B cell (primary cell): ENCODE measurements around the gene PCDHB6. TPM values are rescaled to one million over a fixed set of nuclear protein-coding genes. Genes with fewer than 3 reads are reported as not detected.
"Not testable (repeated sequence)": the region's sequence is repeated elsewhere in the genome, so short reads cannot be mapped to it uniquely, and the experiment has no call there.

Experiments used
- ATAC-seq: fragments of 200-7000 bp; cut with Tn5 transposase; one replicate; pipeline ENCODE4 v1.10.0; 2021; ENCODE audit warnings: low read depth, mild to moderate bottlenecking, moderate number of reproducible peaks, moderate library complexity
- CTCF ChIA-PET: fragments of 350-600 bp; sonication (Branson Sonifier 250); formaldehyde crosslinking; loops from one replicate; lab custom pipeline; 2021; ENCODE audit warnings: antibody characterized with exemption, inconsistent platforms; lab: Charles Lee
- POLR2A ChIA-PET: fragments of 350-600 bp; sonication (Branson Sonifier 250); formaldehyde crosslinking; loops from one replicate; lab custom pipeline; 2021; ENCODE audit warnings: antibody characterized with exemption; lab: Charles Lee
- DNase-seq: peaks from one replicate; pipeline ENCODE4 v3.0.0; 2013
- H2AFZ ChIP-seq: 2 replicates; pipeline ENCODE4 v1.6.1; 2012; ENCODE audit warnings: mild to moderate bottlenecking, low read depth, low read length; ENCODE audit not compliant: insufficient read depth, poor library complexity, severe bottlenecking
- H3K27ac ChIP-seq, 2 donors: 1 replicate in 1 of 2; 2 replicates in 1 of 2; pipeline ENCODE4 v1.5.1; 2012 to 2013; ENCODE audit warnings: low read length in 2 of 2, mild to moderate bottlenecking in 2 of 2, moderate library complexity in 1 of 2
- H3K27me3 ChIP-seq, 4 experiments: fragments of 200-600 bp in 1 of 4; sonication (generic) in 1 of 4; replicated peaks in 1 of 4; 1 replicate in 2 of 4; 2 replicates in 2 of 4; pipeline versions ENCODE4 v1.6.1 to v1.7.0; 2013 to 2016; ENCODE audit warnings: low read length in 3 of 4, mild to moderate bottlenecking in 2 of 4, mixed read lengths in 1 of 4, moderate library complexity in 1 of 4; ENCODE audit not compliant: insufficient read depth in 4 of 4, control insufficient read depth in 3 of 4; ENCODE audit errors: control extremely low read depth in 1 of 4
- H3K36me3 ChIP-seq, 2 experiments: replicated peaks in 1 of 2; 1 replicate in 1 of 2; 2 replicates in 1 of 2; pipeline versions ENCODE4 v1.6.1 to v1.7.1; 2013; ENCODE audit warnings: low read length in 1 of 2; ENCODE audit not compliant: insufficient read depth in 2 of 2, control insufficient read depth in 1 of 2; ENCODE audit errors: control extremely low read depth in 1 of 2, extremely low read depth in 1 of 2
- H3K4me1 ChIP-seq, 2 donors: fragments of 200-600 bp in 1 of 2; sonication (generic) in 1 of 2; 1 replicate in 1 of 2; 2 replicates in 1 of 2; pipeline versions ENCODE4 v1.5.1 to v1.6.1; 2013 to 2017; ENCODE audit warnings: low read length in 2 of 2; ENCODE audit not compliant: control insufficient read depth in 2 of 2, insufficient read depth in 2 of 2
- H3K4me2 ChIP-seq: replicated peaks from 2 replicates; pipeline ENCODE3; 2012; ENCODE audit warnings: mild to moderate bottlenecking, low read depth, low read length; ENCODE audit not compliant: poor library complexity, severe bottlenecking
- H3K4me3 ChIP-seq, 5 experiments: fragments of 200-600 bp in 1 of 5; sonication (generic) in 1 of 5; 1 replicate in 3 of 5; 2 replicates in 2 of 5; pipeline versions ENCODE4 v1.5.1 to v1.7.0; 2011 to 2016; ENCODE audit warnings: low read length in 4 of 5, mild to moderate bottlenecking in 4 of 5, low read depth in 2 of 5, control low read depth in 1 of 5, moderate library complexity in 1 of 5; ENCODE audit not compliant: insufficient read depth in 1 of 5; ENCODE audit errors: control extremely low read depth in 1 of 5, extremely low read depth in 1 of 5
- H3K79me2 ChIP-seq: fragments of 200-600 bp; sonication (generic); one replicate; pipeline ENCODE4 v1.6.0; 2016; ENCODE audit warnings: low read length; ENCODE audit not compliant: control insufficient read depth, insufficient read depth
- H3K9ac ChIP-seq: fragments of 200-600 bp; sonication (generic); 2 replicates; pipeline ENCODE4 v1.6.1; 2017; ENCODE audit warnings: mild to moderate bottlenecking, low read length, moderate library complexity
- H3K9me3 ChIP-seq, 3 donors: one replicate each; pipeline versions ENCODE4 v1.6.1 to v1.7.1; 2013; ENCODE audit warnings: low read length in 2 of 3; ENCODE audit not compliant: control insufficient read depth in 2 of 3, insufficient read depth in 1 of 3; ENCODE audit errors: control extremely low read depth in 1 of 3
- H4K20me1 ChIP-seq: 2 replicates; pipeline ENCODE4 v1.6.0; 2012; ENCODE audit warnings: mild to moderate bottlenecking, low read length; ENCODE audit not compliant: insufficient read depth, control insufficient read depth, poor library complexity, severe bottlenecking
- H3K27ac Mint-ChIP-seq: one replicate; pipeline ENCODE4 v1.8.0; 2021; ENCODE audit warnings: mixed read lengths
- H3K27me3 Mint-ChIP-seq: one replicate; pipeline ENCODE4 v1.8.0; 2021; ENCODE audit warnings: mixed read lengths
- H3K4me1 Mint-ChIP-seq: one replicate; pipeline ENCODE4 v1.8.0; 2021; ENCODE audit warnings: mixed read lengths
- H3K4me3 Mint-ChIP-seq: one replicate; pipeline ENCODE4 v1.8.0; 2021; ENCODE audit warnings: mixed read lengths
- H3K9me3 Mint-ChIP-seq: one replicate; pipeline ENCODE4 v1.8.0; 2022; ENCODE audit warnings: mixed read lengths; ENCODE audit not compliant: insufficient read depth
- EZH2 ChIP-seq: IDR thresholded peaks from 2 replicates; pipeline ENCODE4 v1.6.1; 2012; ENCODE audit warnings: borderline replicate concordance, low read depth, mild to moderate bottlenecking, moderate library complexity, low read length; ENCODE audit not compliant: insufficient read depth, poor library complexity, severe bottlenecking
- WGBS: methylation state at CpG from one replicate; pipeline ENCODE4 v1.1.5; 2013; ENCODE audit warnings: missing lambda C conversion rate; ENCODE audit not compliant: insufficient coverage; 5-methylcytosine and 5-hydroxymethylcytosine counted together
- intact Hi-C: fragments of 100-400 bp; cut with micrococcal nuclease; formaldehyde crosslinking; loops from one replicate; pipeline ENCODE4 v1.10.0; 2022
- polyA plus RNA-seq: library from polyadenylated mRNA; depleted of rRNA; stranded (reverse); fragments of >200 nt; gene quantifications from 2 replicates; pipeline ENCODE4 v1.2.3, GENCODE V29; 2012
- total RNA-seq, 2 donors: library from RNA; stranded (reverse); fragments of 120-200 nt in 1 of 2; gene quantifications; 1 replicate in 1 of 2; 2 replicates in 1 of 2; pipeline versions ENCODE4 v1.2.3 to v1.2.4, GENCODE V29; 2013 to 2022
- TF ChIP-seq, protein P1 (sequence below): fragments of 200-600 bp; IDR thresholded peaks from one replicate; pipeline ENCODE4 v1.8.0; 2022; ENCODE audit warnings: antibody characterized with exemption, mild to moderate bottlenecking

PCDHB6 gene
- total and polyA plus RNA-seq, 2 donors (not counting 1 experiment from before 2014, with no cell fraction given): not detected

DNA sequence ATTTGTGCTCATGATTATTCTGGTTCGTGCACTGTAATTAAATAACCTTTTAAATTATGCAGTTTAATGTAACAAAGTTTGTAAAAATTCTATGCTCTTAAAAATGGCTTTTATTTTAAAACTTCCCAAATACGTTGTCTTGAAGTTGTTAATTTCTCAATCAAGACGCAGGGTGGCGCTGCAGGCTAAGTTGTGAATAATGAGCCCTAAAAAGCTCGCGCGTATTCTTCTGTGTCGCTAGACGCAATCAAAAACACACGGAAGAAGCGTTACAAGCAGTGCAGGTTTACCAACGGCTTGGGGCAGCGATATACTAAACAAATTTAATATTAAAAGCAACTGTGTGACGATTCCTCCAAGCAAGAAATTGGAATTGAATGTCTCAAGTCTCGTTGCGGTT lies 28.3 kb upstream of the PCDHB6 start, which contains the start of gene PCDHB4:
TSS of gene PCDHB4 (plus strand) at position 256 of the 400 bp plus-strand sequence. CDS start 181 bp downstream, outside the sequence.
- intact Hi-C loops: no loop called here
- Mint-ChIP-seq H3K9me3 (peaks cover 6% of the 10 kb centered on the region), H3K4me1 (no peaks in the 10 kb centered on the region), H3K27me3 (peaks cover 11% of the 10 kb centered on the region), H3K4me3 (no peak within 1 kb of the TSS), H3K27ac (no peak within 1 kb of the TSS)
- no peak within 1 kb of the TSS for H3K27ac ChIP-seq
- H3K9me3 ChIP-seq: peaks cover 3 to 21% (median 8%) of the 10 kb centered on the region in 3 donors
- POLR2A ChIA-PET: no interaction called here
- H3K9ac ChIP-seq: no peak within 1 kb of the TSS
- CTCF ChIA-PET: no interaction called here
- H3K4me2 ChIP-seq: no peak within 1 kb of the TSS
- H3K27me3 ChIP-seq: peaks cover 0 to 11% (median 5%) of the 10 kb centered on the region in 4 experiments
- H4K20me1 ChIP-seq: no peaks in the 10 kb centered on the region
- ATAC-seq: no peak
- no peak for DNase-seq
- no peak within 1 kb of the TSS for H2AFZ ChIP-seq
- H3K36me3 ChIP-seq: no peaks in the 10 kb centered on the region
- no peaks in the 10 kb centered on the region for H3K4me1 ChIP-seq
- H3K4me3 ChIP-seq: no peak within 1 kb of the TSS
- H3K79me2 ChIP-seq: no peaks in the 10 kb centered on the region
- WGBS: 46% methylated on average over 11 of the region's 16 CpGs
- no peak for TF ChIP-seq EZH2
- TF ChIP-seq, protein P1, sequence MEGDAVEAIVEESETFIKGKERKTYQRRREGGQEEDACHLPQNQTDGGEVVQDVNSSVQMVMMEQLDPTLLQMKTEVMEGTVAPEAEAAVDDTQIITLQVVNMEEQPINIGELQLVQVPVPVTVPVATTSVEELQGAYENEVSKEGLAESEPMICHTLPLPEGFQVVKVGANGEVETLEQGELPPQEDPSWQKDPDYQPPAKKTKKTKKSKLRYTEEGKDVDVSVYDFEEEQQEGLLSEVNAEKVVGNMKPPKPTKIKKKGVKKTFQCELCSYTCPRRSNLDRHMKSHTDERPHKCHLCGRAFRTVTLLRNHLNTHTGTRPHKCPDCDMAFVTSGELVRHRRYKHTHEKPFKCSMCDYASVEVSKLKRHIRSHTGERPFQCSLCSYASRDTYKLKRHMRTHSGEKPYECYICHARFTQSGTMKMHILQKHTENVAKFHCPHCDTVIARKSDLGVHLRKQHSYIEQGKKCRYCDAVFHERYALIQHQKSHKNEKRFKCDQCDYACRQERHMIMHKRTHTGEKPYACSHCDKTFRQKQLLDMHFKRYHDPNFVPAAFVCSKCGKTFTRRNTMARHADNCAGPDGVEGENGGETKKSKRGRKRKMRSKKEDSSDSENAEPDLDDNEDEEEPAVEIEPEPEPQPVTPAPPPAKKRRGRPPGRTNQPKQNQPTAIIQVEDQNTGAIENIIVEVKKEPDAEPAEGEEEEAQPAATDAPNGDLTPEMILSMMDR: no peak

DNA sequence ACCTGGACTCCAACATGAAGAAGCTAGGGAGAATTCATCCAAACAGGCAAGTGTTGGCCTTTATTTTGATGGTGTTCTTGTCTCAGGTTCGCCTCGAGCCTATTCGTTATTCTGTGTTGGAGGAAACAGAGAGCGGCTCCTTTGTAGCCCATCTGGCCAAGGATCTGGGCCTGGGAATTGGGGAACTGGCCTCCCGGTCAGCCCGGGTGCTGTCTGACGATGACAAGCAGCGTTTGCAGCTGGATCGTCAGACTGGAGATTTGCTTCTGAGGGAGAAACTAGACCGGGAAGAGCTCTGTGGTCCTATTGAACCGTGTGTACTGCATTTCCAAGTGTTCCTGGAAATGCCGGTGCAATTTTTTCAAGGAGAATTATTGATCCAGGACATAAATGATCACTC lies 27.9 kb upstream of the PCDHB6 start:
- no peak overlapping the region for H3K4me3 ChIP-seq
- no peaks in the 10 kb centered on the region for H4K20me1 ChIP-seq
- POLR2A ChIA-PET: no interaction called here
- H2AFZ ChIP-seq: no peak overlapping the region
- no peak overlapping the region for H3K27ac Mint-ChIP-seq
- ATAC-seq (no peak), DNase-seq (no peak)
- peaks cover 11% of the 10 kb centered on the region for H3K27me3 Mint-ChIP-seq
- H3K4me3 Mint-ChIP-seq: no peak overlapping the region
- CTCF ChIA-PET: no interaction called here
- TF ChIP-seq, protein P1: no peak
- no peak for TF ChIP-seq EZH2
- peaks cover 3 to 23% (median 5%) of the 10 kb centered on the region in 3 donors for H3K9me3 ChIP-seq
- no peaks in the 10 kb centered on the region for H3K4me1 ChIP-seq
- 42% methylated on average over 10 of the region's 12 CpGs for WGBS
- no peak overlapping the region for H3K9ac ChIP-seq
- H3K4me1 Mint-ChIP-seq: no peaks in the 10 kb centered on the region
- H3K27me3 ChIP-seq: peaks cover 0 to 11% (median 5%) of the 10 kb centered on the region in 4 experiments
- no peaks in the 10 kb centered on the region for H3K79me2 ChIP-seq
- no peaks in the 10 kb centered on the region for H3K36me3 ChIP-seq
- intact Hi-C loops: no loop called here
- no peak overlapping the region for H3K4me2 ChIP-seq
- peaks cover 6% of the 10 kb centered on the region for H3K9me3 Mint-ChIP-seq
- no peak overlapping the region for H3K27ac ChIP-seq

DNA sequence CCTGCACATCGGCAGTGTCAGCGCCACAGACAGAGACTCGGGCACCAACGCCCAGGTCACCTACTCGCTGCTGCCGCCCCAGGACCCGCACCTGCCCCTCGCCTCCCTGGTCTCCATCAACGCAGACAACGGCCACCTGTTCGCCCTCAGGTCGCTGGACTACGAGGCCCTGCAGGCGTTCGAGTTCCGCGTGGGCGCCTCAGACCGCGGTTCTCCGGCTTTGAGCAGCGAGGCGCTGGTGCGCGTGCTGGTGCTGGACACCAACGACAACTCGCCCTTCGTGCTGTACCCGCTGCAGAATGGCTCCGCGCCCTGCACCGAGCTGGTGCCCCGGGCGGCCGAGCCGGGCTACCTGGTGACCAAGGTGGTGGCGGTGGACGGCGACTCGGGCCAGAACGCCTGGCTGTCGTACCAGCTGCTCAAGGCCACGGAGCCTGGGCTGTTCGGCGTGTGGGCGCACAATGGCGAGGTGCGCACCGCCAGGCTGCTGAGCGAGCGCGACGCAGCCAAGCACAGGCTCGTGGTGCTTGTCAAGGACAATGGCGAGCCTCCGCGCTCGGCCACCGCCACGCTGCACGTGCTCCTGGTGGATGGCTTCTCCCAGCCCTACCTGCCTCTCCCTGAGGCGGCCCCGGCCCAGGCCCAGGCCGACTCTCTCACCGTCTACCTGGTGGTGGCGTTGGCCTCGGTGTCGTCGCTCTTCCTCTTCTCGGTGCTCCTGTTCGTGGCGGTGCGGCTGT lies 26.3 kb upstream of the PCDHB6 start:
- ATAC-seq, H3K27ac ChIP-seq, H3K9ac ChIP-seq, H3K4me2 ChIP-seq, DNase-seq, CTCF ChIA-PET, H2AFZ ChIP-seq, H3K4me3 ChIP-seq, H4K20me1 ChIP-seq, H3K4me3 Mint-ChIP-seq, H3K27ac Mint-ChIP-seq, H3K9me3 Mint-ChIP-seq, H3K36me3 ChIP-seq, H3K79me2 ChIP-seq, POLR2A ChIA-PET, H3K4me1 ChIP-seq, intact Hi-C loops, H3K4me1 Mint-ChIP-seq: not testable (repeated sequence)
- Histone ChIP-seq H3K9me3 (peaks cover 3 to 19% (median 5%) of the 10 kb centered on the region in 3 donors), H3K27me3 (peaks cover 0 to 11% (median 5%) of the 10 kb centered on the region in 4 experiments)
- H3K27me3 Mint-ChIP-seq: peaks cover 17% of the 10 kb centered on the region
- WGBS: 46% methylated on average over 36 of the region's 73 CpGs
